Coronary artery (tissue), 2 donors: ENCODE results near the gene PRKN.

Experiments
- DNase-seq: peaks from one replicate; pipeline ENCODE4 v3.0.0-alpha.2; 2017; ENCODE audit warnings: low spot score
- H3K27ac ChIP-seq, 2 donors: fragments of 200-600 bp; sonication (generic); one replicate each; pipeline ENCODE4 v1.5.1; 2016 to 2019
- H3K4me3 ChIP-seq: fragments of 200-600 bp; sonication (generic); 2 replicates; pipeline ENCODE4 v1.5.1; 2016; ENCODE audit warnings: mild to moderate bottlenecking, moderate library complexity
- CTCF ChIP-seq: fragments of 200-600 bp; sonication (generic); IDR thresholded peaks from one replicate; pipeline ENCODE4 v1.5.1; 2019; ENCODE audit warnings: antibody characterized with exemption

Gene PRKN

GRCh38 chr6:161445021-161445799 is 1282.4 kb downstream of the PRKN start:
- Histone ChIP-seq H3K4me3 (no peak overlapping the region), H3K27ac (no peak overlapping the region)
- no peak for DNase-seq
- no peak for TF ChIP-seq CTCF

GRCh38 chr6:161444464-161444863 is 1283.1 kb downstream of the PRKN start:
- no peak for TF ChIP-seq CTCF
- H3K27ac ChIP-seq = no peak overlapping the region
- no peak for DNase-seq
- H3K4me3 ChIP-seq = no peak overlapping the region

GRCh38 chr6:161443848-161444247 is 1283.7 kb downstream of the PRKN start:
- no peak for DNase-seq
- Histone ChIP-seq H3K27ac (no peak overlapping the region), H3K4me3 (no peak overlapping the region)
- no peak for TF ChIP-seq CTCF

- TF ChIP-seq CTCF = no peak
- Histone ChIP-seq H3K27ac (no peak overlapping the region), H3K4me3 (no peak overlapping the region)
- DNase-seq = no peak
These were observed 1285.1 kb downstream of the PRKN start for GRCh38 chr6:161442420-161442819.

GRCh38 chr6:161440299-161440698 is 1287.3 kb downstream of the PRKN start:
- Histone ChIP-seq H3K27ac (no peak overlapping the region), H3K4me3 (no peak overlapping the region)
- DNase-seq = no peak
- TF ChIP-seq CTCF = no peak

GRCh38 chr6:161439093-161439492 is 1288.5 kb downstream of the PRKN start:
- no peak for TF ChIP-seq CTCF
- DNase-seq = peak; percentile 82
- Histone ChIP-seq H3K27ac (peak overlapping the region in 1 of 2 donors; percentile 33), H3K4me3 (peak overlapping the region; percentile 51)

- peak overlapping the region in 1 of 2 donors; percentile 33 for H3K27ac ChIP-seq
- DNase-seq = no peak
- peak overlapping the region; percentile 51 for H3K4me3 ChIP-seq
These were observed 1289.0 kb downstream of the PRKN start for GRCh38 chr6:161438430-161439030.

More at GRCh38 chr6:161438430-161439030, 1289.0 kb downstream of the PRKN start:
- no peak for TF ChIP-seq CTCF
